Panc1 (cell line): ENCODE data around the gene JKAMP. TPM values are rescaled to one million over a fixed set of nuclear protein-coding genes. Genes with fewer than 3 reads are reported as not detected.

Experiments
- ATAC-seq: fragments of 200-7000 bp; cut with Tn5 transposase; 2 replicates; pipeline ENCODE4 v1.9.1; 2020; ENCODE audit warnings: mild to moderate bottlenecking, moderate library complexity
- Bru-seq: library from RNA; stranded (reverse); fragments of 400-500 nt; gene quantifications from one replicate; lab custom pipeline; 2021; lab: Mats Ljungman, UMichigan
- BruChase-seq, 2 experiments: library from RNA; stranded (reverse); fragments of 400-500 nt; gene quantifications; one replicate each; lab custom pipeline; 2021; lab: Mats Ljungman, UMichigan
- BruUV-seq: library from RNA; stranded (reverse); fragments of 400-500 nt; replicated peaks from 2 replicates; lab custom pipeline; 2021; lab: Mats Ljungman, UMichigan
- CTCF ChIA-PET: fragments of 300-600 bp; sonication (Branson Sonifier 250); formaldehyde crosslinking; loops from one replicate; lab custom pipeline; 2022; ENCODE audit warnings: antibody characterized with exemption; lab: Charles Lee
- POLR2A ChIA-PET: fragments of 300-600 bp; sonication (Branson Sonifier 250); formaldehyde crosslinking; loops from one replicate; lab custom pipeline; 2022; ENCODE audit warnings: antibody characterized with exemption; lab: Charles Lee
- DNase-seq: peaks from one replicate; pipeline ENCODE4 v3.0.0-alpha.2; 2010; ENCODE audit warnings: low read depth, low spot score
- H3K27ac ChIP-seq: 2 replicates; pipeline ENCODE4 v1.5.1; 2011; ENCODE audit warnings: mild to moderate bottlenecking, low read length, inconsistent platforms
- H3K27me3 ChIP-seq: fragments of 200-500 bp; sonication (Bioruptor generic); 2 replicates; pipeline ENCODE4 v1.6.0; 2014; ENCODE audit warnings: low read length, inconsistent platforms; ENCODE audit not compliant: control insufficient read depth, insufficient read depth
- H3K36me3 ChIP-seq: fragments of 200-500 bp; sonication (Bioruptor generic); 2 replicates; pipeline ENCODE4 v1.5.1; 2014; ENCODE audit warnings: inconsistent platforms, mild to moderate bottlenecking, low read length, moderate library complexity; ENCODE audit not compliant: control insufficient read depth, insufficient read depth
- H3K4me1 ChIP-seq: 2 replicates; pipeline ENCODE4 v1.5.1; 2011; ENCODE audit warnings: inconsistent platforms, mild to moderate bottlenecking, low read length, moderate library complexity; ENCODE audit not compliant: control insufficient read depth, insufficient read depth
- H3K4me3 ChIP-seq, 2 experiments: 2 replicates each; pipeline ENCODE4 v1.5.1; 2011 to 2012; ENCODE audit warnings: low read depth in 2 of 2, low read length in 2 of 2, mild to moderate bottlenecking in 2 of 2, inconsistent platforms in 1 of 2, moderate library complexity in 1 of 2
- H3K9me3 ChIP-seq: fragments of 200-500 bp; sonication (Bioruptor generic); 2 replicates; pipeline ENCODE4 v1.5.1; 2014; ENCODE audit warnings: low read depth, mild to moderate bottlenecking, inconsistent platforms, low read length, moderate library complexity; ENCODE audit not compliant: control insufficient read depth, insufficient read depth
- POLR2AphosphoS5 ChIP-seq: IDR thresholded peaks from 2 replicates; pipeline ENCODE4 v1.6.1; 2012; ENCODE audit warnings: mild to moderate bottlenecking, low read depth, low read length, moderate library complexity
- SIN3A ChIP-seq: IDR thresholded peaks from 2 replicates; pipeline ENCODE4 v1.6.1; 2012; ENCODE audit warnings: low read depth, mild to moderate bottlenecking, low read length, moderate library complexity, borderline replicate concordance; ENCODE audit not compliant: insufficient read depth
- TCF7L2 ChIP-seq: IDR thresholded peaks from 2 replicates; pipeline ENCODE4 v1.6.1; 2011; ENCODE audit warnings: mild to moderate bottlenecking, low read depth, low read length, inconsistent platforms
- in situ Hi-C: cut with HindIII; loops from 2 replicates; pipeline ENCODE4 v1.10.0; 2016; ENCODE audit warnings: low sequenced_read_pairs, low pct_unique_long_range_greater_than_20kb
- intact Hi-C: fragments of 100-400 bp; cut with micrococcal nuclease; formaldehyde crosslinking; loops from one replicate; pipeline ENCODE4 v1.10.0; 2022; ENCODE audit not compliant: unreplicated experiment
- long read RNA-seq: library from polyadenylated mRNA; unstranded; transcript quantifications from one replicate; pipeline ENCODE4 v2.0.0, GENCODE V29; 2021; ENCODE audit not compliant: unreplicated experiment
- polyA plus RNA-seq: library from polyadenylated mRNA; unstranded; fragments of >200 nt; gene quantifications from one replicate; pipeline ENCODE4 v1.2.1, GENCODE V29; 2012; ENCODE audit warnings: missing spikeins; ENCODE audit not compliant: insufficient read length
- total RNA-seq: library from RNA; stranded (reverse); gene quantifications from one replicate; pipeline ENCODE4 v1.2.1, GENCODE V29; 2021; ENCODE audit not compliant: unreplicated experiment
- TF ChIP-seq, protein P1 (sequence below), 2 experiments: IDR thresholded peaks; 2 replicates each; pipeline ENCODE4 v1.6.1; 2011 to 2012; ENCODE audit warnings: low read depth in 2 of 2, control low read depth in 1 of 2, low read length in 1 of 2, mild to moderate bottlenecking in 1 of 2, moderate library complexity in 1 of 2; ENCODE audit not compliant: insufficient read depth in 1 of 2
- TF ChIP-seq, protein P2 (sequence below): fragments of 450-650 bp; IDR thresholded peaks from 2 replicates; pipeline ENCODE4 v1.5.1; 2017; ENCODE audit warnings: mild to moderate bottlenecking

Gene JKAMP, protein sequence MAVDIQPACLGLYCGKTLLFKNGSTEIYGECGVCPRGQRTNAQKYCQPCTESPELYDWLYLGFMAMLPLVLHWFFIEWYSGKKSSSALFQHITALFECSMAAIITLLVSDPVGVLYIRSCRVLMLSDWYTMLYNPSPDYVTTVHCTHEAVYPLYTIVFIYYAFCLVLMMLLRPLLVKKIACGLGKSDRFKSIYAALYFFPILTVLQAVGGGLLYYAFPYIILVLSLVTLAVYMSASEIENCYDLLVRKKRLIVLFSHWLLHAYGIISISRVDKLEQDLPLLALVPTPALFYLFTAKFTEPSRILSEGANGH
- 36.0 TPM for total RNA-seq
- 25.5 TPM for polyA plus RNA-seq
- Bru-seq, nascent RNA, result percentile 80 among the genes with signal in this experiment
- BruChase-seq, experiment 1, labeled RNA remaining after a 2-hour chase, result percentile 84 among the genes with signal in this experiment
- percentile 88 among the genes with signal in this experiment for BruChase-seq, experiment 2, labeled RNA remaining after a 6-hour chase
- long read RNA-seq, transcript JKAMP-203 (7 exons, 1,636 nt), result minor isoform, 26 of 112 reads
- long read RNA-seq, transcript JKAMP-201 (7 exons, 1,726 nt), result major isoform, 63 of 112 reads
- long read RNA-seq, transcript JKAMP-214 (6 exons, 2,302 nt), result minor isoform, 6 of 112 reads
- long read RNA-seq, partial matches to known transcripts, result 1 of 112 reads
- long read RNA-seq, other reads (novel, unspliced or antisense), result 8 of 112 reads

DNA sequence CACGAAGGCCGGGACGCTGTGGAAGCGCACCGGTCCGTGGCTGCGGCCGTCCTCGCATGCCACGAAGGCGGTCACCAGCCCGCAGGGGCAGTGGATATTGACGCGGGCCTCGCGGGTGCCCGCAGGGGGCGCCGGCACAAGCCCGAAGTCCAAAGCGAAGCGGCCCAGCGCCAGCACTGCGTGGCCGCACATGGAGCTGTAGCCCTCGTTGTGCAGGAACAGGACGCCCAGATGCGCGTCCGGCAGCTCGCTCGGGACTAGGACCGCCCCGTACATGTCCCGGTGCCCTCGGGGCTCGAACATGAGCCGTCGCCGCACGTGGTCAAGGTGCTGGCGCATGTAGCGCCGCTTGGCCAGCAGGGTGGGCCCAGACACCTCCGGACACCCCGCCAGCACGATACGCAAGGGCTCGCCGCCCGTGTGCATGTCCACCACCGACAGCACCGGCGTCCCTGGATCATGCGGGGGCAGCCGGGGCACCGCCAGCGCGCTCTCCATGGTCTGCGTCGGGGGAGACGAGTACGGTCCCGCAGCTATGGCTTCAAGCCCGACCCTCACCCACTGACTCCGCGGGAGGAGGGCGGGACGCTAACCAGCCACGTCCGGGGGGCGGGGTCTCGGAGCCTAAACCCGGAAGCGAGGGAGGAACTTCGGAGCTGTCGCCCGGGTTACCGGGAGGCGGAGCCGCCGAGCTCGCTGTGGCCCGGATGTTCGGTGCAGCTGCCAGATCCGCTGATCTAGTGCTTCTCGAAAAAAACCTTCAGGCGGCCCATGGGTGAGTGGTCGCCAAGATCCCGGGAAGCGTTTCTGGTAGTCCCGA is at the start of gene JKAMP, which contains the start of gene L3HYPDH:
JKAMP (plus strand) TSS at position 699 of the 820 bp plus-strand sequence; CDS start at position 772, 73 bp downstream.
L3HYPDH (minus strand) TSS at position 590 of the 820 bp plus-strand sequence; CDS start at position 498, 92 bp downstream.
- H3K9me3 ChIP-seq, result no peaks in the 10 kb centered on the region
- peak within 1 kb of the TSS; percentile 87 to 94 for H3K4me3 ChIP-seq
- H3K36me3 ChIP-seq, result peaks cover 23% of the 10 kb centered on the region
- no peaks in the 10 kb centered on the region for H3K27me3 ChIP-seq
- peaks cover 19% of the 10 kb centered on the region for H3K4me1 ChIP-seq
- BruUV-seq, result no TSS peak
- peak; percentile 96 for ATAC-seq
- in situ Hi-C loops (no loop called here), intact Hi-C loops (no loop called here)
- peak within 1 kb of the TSS; percentile 94 for H3K27ac ChIP-seq
- TF ChIP-seq, protein P1, sequence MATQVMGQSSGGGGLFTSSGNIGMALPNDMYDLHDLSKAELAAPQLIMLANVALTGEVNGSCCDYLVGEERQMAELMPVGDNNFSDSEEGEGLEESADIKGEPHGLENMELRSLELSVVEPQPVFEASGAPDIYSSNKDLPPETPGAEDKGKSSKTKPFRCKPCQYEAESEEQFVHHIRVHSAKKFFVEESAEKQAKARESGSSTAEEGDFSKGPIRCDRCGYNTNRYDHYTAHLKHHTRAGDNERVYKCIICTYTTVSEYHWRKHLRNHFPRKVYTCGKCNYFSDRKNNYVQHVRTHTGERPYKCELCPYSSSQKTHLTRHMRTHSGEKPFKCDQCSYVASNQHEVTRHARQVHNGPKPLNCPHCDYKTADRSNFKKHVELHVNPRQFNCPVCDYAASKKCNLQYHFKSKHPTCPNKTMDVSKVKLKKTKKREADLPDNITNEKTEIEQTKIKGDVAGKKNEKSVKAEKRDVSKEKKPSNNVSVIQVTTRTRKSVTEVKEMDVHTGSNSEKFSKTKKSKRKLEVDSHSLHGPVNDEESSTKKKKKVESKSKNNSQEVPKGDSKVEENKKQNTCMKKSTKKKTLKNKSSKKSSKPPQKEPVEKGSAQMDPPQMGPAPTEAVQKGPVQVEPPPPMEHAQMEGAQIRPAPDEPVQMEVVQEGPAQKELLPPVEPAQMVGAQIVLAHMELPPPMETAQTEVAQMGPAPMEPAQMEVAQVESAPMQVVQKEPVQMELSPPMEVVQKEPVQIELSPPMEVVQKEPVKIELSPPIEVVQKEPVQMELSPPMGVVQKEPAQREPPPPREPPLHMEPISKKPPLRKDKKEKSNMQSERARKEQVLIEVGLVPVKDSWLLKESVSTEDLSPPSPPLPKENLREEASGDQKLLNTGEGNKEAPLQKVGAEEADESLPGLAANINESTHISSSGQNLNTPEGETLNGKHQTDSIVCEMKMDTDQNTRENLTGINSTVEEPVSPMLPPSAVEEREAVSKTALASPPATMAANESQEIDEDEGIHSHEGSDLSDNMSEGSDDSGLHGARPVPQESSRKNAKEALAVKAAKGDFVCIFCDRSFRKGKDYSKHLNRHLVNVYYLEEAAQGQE (IDR thresholded peaks at IDR 0.05; ENCODE audit: insufficient read depth in 1 of 2, low read depth in 2 of 2, low read length in 1 of 2), result peak in 1 of 2 experiments; percentile 63; a peak in 1 of 4 replicates
- TF ChIP-seq, protein P2, sequence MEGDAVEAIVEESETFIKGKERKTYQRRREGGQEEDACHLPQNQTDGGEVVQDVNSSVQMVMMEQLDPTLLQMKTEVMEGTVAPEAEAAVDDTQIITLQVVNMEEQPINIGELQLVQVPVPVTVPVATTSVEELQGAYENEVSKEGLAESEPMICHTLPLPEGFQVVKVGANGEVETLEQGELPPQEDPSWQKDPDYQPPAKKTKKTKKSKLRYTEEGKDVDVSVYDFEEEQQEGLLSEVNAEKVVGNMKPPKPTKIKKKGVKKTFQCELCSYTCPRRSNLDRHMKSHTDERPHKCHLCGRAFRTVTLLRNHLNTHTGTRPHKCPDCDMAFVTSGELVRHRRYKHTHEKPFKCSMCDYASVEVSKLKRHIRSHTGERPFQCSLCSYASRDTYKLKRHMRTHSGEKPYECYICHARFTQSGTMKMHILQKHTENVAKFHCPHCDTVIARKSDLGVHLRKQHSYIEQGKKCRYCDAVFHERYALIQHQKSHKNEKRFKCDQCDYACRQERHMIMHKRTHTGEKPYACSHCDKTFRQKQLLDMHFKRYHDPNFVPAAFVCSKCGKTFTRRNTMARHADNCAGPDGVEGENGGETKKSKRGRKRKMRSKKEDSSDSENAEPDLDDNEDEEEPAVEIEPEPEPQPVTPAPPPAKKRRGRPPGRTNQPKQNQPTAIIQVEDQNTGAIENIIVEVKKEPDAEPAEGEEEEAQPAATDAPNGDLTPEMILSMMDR, result peak; percentile 76
- TF ChIP-seq POLR2AphosphoS5 (peak; percentile 74), SIN3A (no peak), TCF7L2 (no peak)
- CTCF ChIA-PET, result interaction anchor here (0.8 to 1.2 kb wide), 4 partner anchors 40 to 92 kb away, joined by 3 to 4 read pairs (median 3); partner anchors contain the start of gene CCDC175
- DNase-seq, result peak; percentile 73
- POLR2A ChIA-PET, result interaction anchor here (0.6 kb wide), 1 partner anchor 8 kb away, joined by 3 read pairs; no protein-coding TSS in a partner anchor

DNA sequence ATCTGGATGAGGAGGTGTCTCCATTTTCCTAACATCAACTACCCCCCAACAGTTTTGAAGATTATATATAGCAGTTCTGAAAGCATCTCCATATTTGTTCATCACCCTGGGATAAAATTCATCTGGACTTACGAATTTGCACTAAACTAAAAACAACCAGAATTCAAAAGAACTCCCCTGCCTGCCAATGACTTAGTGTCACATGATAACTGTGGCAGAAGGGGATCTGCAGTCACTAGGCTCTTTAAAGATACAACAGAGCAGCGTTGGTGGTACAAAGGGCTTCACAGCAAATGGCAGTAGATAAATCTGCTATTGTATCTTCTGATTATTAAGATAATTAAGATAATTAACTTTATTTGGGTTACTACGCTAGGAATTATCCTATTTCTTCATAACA is 49.2 kb upstream of the JKAMP start:
- TF ChIP-seq TCF7L2, result no peak
- TF ChIP-seq, protein P1 (IDR thresholded peaks at IDR 0.05; ENCODE audit: insufficient read depth in 1 of 2, low read depth in 2 of 2, low read length in 1 of 2), result no peak
- TF ChIP-seq, protein P2, result no peak
- TF ChIP-seq POLR2AphosphoS5, result no peak
- TF ChIP-seq SIN3A, result no peak
- ChIA-PET CTCF (no interaction called here), POLR2A (no interaction called here)
- ATAC-seq (no peak), DNase-seq (no peak)
- H3K4me1 ChIP-seq, result no peaks in the 10 kb centered on the region
- intact Hi-C loops, result no loop called here
- BruUV-seq, result no TSS peak
- no peaks in the 10 kb centered on the region for H3K9me3 ChIP-seq
- H3K36me3 ChIP-seq, result no peaks in the 10 kb centered on the region
- H3K4me3 ChIP-seq, result no peak overlapping the region
- H3K27ac ChIP-seq, result no peak overlapping the region
- in situ Hi-C loops, result no loop called here
- H3K27me3 ChIP-seq, result no peaks in the 10 kb centered on the region
